ENCODE results near the gene GORASP1.

GRCh38 chr3:39090922-39091321 is 16.5 kb downstream of the GORASP1 start:
- TF ChIP-seq POLR2AphosphoS5 (IDR thresholded peaks at IDR 0.05) (no peak), POLR2A (IDR thresholded peaks at IDR 0.05) (no peak), EP300 (IDR thresholded peaks at IDR 0.05; ENCODE audit: low read depth) (no peak), CTCF (IDR thresholded peaks at IDR 0.05) (no peak)
